A549 (cell line): ENCODE results near the gene AP3D1. TPM values are rescaled to one million over a fixed set of nuclear protein-coding genes. Genes with fewer than 3 reads are reported as not detected.

ENCODE experiments used
- ATAC-seq, 2 experiments: fragments of 200-7000 bp in 1 of 2; fragments of >200 bp in 1 of 2; cut with Nextera tagmentation in 1 of 2; cut with Tn5 transposase in 1 of 2; 3 replicates each; pipeline versions ENCODE4 v1.8.0 to v1.9.1; 2018 to 2020; ENCODE audit warnings: mild to moderate bottlenecking in 1 of 2, moderate library complexity in 1 of 2
- CTCF ChIA-PET: fragments of 300-600 bp; sonication (Branson Sonifier 250); formaldehyde crosslinking; extraction: SDS; loops from one replicate; lab custom pipeline; 2021; ENCODE audit warnings: antibody characterized with exemption, inconsistent platforms; lab: Yijun Ruan, JAX
- POLR2A ChIA-PET: fragments of 350-600 bp; formaldehyde crosslinking; extraction: SDS; loops from one replicate; lab custom pipeline; 2021; ENCODE audit warnings: antibody characterized with exemption, inconsistent platforms; lab: Yijun Ruan, JAX
- DNase-seq, 2 experiments: peaks; one replicate each; pipeline versions ENCODE4 v3.0.0 to v3.0.0-alpha.2; 2011 to 2016; ENCODE audit warnings: low read depth in 1 of 2, low spot score in 1 of 2
- FAIRE-seq: peaks from 2 replicates; lab custom pipeline; 2011; peaks lifted over from hg19 to GRCh38; lab: Jason Lieb, UNC
- H3K27ac ChIP-seq, 2 experiments: fragments of >200 bp; sonication (Bioruptor Twin); formaldehyde crosslinking; 3 replicates each; pipeline ENCODE4 v1.5.1; 2016 to 2017
- H3K4me1 ChIP-seq: fragments of >200 bp; sonication (Bioruptor Twin); formaldehyde crosslinking; 3 replicates; pipeline ENCODE4 v1.6.1; 2016
- H3K4me2 ChIP-seq: fragments of >200 bp; sonication (Bioruptor Twin); formaldehyde crosslinking; 3 replicates; pipeline ENCODE4 v1.6.1; 2016
- H3K4me3 ChIP-seq: fragments of >200 bp; sonication (Bioruptor Twin); formaldehyde crosslinking; 3 replicates; pipeline ENCODE4 v1.5.1; 2016
- H3K9me3 ChIP-seq: fragments of >200 bp; sonication (Bioruptor Twin); formaldehyde crosslinking; 3 replicates; pipeline ENCODE4 v1.6.1; 2016
- ATOH8 ChIP-seq: fragments of 250-450 bp; sonication (Bioruptor Pico); IDR thresholded peaks from 2 replicates; pipeline ENCODE4 v1.5.0; 2020; ENCODE audit warnings: low read depth, mild to moderate bottlenecking, moderate library complexity
- CBX2 ChIP-seq: fragments of 200-600 bp; sonication (generic); IDR thresholded peaks from 2 replicates; pipeline ENCODE4 v1.6.1; 2016; ENCODE audit warnings: low read depth, mild to moderate bottlenecking, borderline replicate concordance
- EHF ChIP-seq: fragments of 250-450 bp; sonication (Bioruptor Pico); IDR thresholded peaks from 2 replicates; pipeline ENCODE4 v1.5.0; 2020; ENCODE audit warnings: mild to moderate bottlenecking
- EHMT2 ChIP-seq: fragments of 200-600 bp; sonication (generic); IDR thresholded peaks from 2 replicates; pipeline ENCODE4 v1.6.1; 2016; ENCODE audit warnings: antibody characterized with exemption, low read depth, mild to moderate bottlenecking, moderate library complexity
- EP300 ChIP-seq, 2 experiments: fragments of >200 bp; sonication (Bioruptor Twin); formaldehyde crosslinking; IDR thresholded peaks; 2 replicates in 1 of 2; 3 replicates in 1 of 2; pipeline ENCODE4 v1.6.1; 2016 to 2017
- FOXS1 ChIP-seq: fragments of 250-450 bp; sonication (Bioruptor Pico); IDR thresholded peaks from 2 replicates; pipeline ENCODE4 v1.5.0; 2020; ENCODE audit warnings: mild to moderate bottlenecking, moderate library complexity
- GATA3 ChIP-seq: IDR thresholded peaks from 2 replicates; pipeline ENCODE4 v1.6.1; 2012; ENCODE audit warnings: borderline replicate concordance
- HDAC2 ChIP-seq: fragments of 200-600 bp; sonication (generic); IDR thresholded peaks from 2 replicates; pipeline ENCODE4 v1.6.1; 2016
- HOXA7 ChIP-seq: fragments of 250-450 bp; sonication (Bioruptor Pico); IDR thresholded peaks from 2 replicates; pipeline ENCODE4 v1.5.0; 2020; ENCODE audit warnings: mild to moderate bottlenecking, moderate library complexity
- JUN ChIP-seq, 2 experiments: fragments of >200 bp; sonication (Bioruptor Twin); formaldehyde crosslinking; IDR thresholded peaks; 2 replicates in 1 of 2; 3 replicates in 1 of 2; pipeline ENCODE4 v1.6.1; 2016 to 2017
- JUNB ChIP-seq: fragments of >200 bp; sonication (Bioruptor Twin); formaldehyde crosslinking; IDR thresholded peaks from 2 replicates; pipeline ENCODE4 v1.6.1; 2016
- KDM5A ChIP-seq: fragments of 200-600 bp; sonication (generic); IDR thresholded peaks from 2 replicates; pipeline ENCODE4 v1.6.1; 2016; ENCODE audit warnings: antibody characterized with exemption, mild to moderate bottlenecking
- MAFK ChIP-seq: fragments of 450-650 bp; IDR thresholded peaks from 2 replicates; pipeline ENCODE4 v1.6.1; 2014; ENCODE audit not compliant: partially characterized antibody
- NR3C1 ChIP-seq: fragments of >200 bp; sonication (Bioruptor Twin); formaldehyde crosslinking; IDR thresholded peaks from 3 replicates; pipeline ENCODE4 v1.6.1; 2017
- POLR2A ChIP-seq: IDR thresholded peaks from 2 replicates; pipeline ENCODE4 v1.6.1; 2012; ENCODE audit warnings: mild to moderate bottlenecking, low read length
- RAD21 ChIP-seq, 2 experiments: fragments of >200 bp in 1 of 2; sonication (Bioruptor Twin) in 1 of 2; formaldehyde crosslinking in 1 of 2; IDR thresholded peaks in 1 of 2; conservative IDR thresholded peaks in 1 of 2; 2 replicates in 1 of 2; 3 replicates in 1 of 2; pipeline ENCODE4 v1.6.1; 2012 to 2018; ENCODE audit warnings: inconsistent platforms in 1 of 2
- RARB ChIP-seq: fragments of 250-450 bp; sonication (Bioruptor Pico); IDR thresholded peaks from 2 replicates; pipeline ENCODE4 v1.8.0; 2021; ENCODE audit warnings: mild to moderate bottlenecking, moderate library complexity
- SMC3 ChIP-seq: fragments of >200 bp; sonication (Bioruptor Twin); formaldehyde crosslinking; IDR thresholded peaks from 3 replicates; pipeline ENCODE4 v1.6.1; 2018; ENCODE audit warnings: inconsistent platforms
- SREBF2 ChIP-seq: fragments of 450-650 bp; IDR thresholded peaks from 2 replicates; pipeline ENCODE4 v1.6.1; 2014; ENCODE audit warnings: mild to moderate bottlenecking, moderate library complexity
- ZFP36 ChIP-seq: fragments of 450-650 bp; IDR thresholded peaks from 2 replicates; pipeline ENCODE4 v1.6.1; 2014; ENCODE audit warnings: borderline replicate concordance; ENCODE audit not compliant: partially characterized antibody
- WGBS: methylation state at CpG from one replicate; pipeline ENCODE4 v1.1.6; 2017; ENCODE audit errors: missing lambda C conversion rate; 5-methylcytosine and 5-hydroxymethylcytosine counted together
- polyA plus RNA-seq, 4 experiments: library from polyadenylated mRNA; depleted of rRNA in 3 of 4; stranded (reverse); fragments of >200 nt; fragmentation: RNase III in 1 of 4; extraction: RNeasy Plus Mini Kit Qiagen cat#74134 plus additional on column Dnase treatment in 1 of 4; gene quantifications; 2 replicates in 3 of 4; 3 replicates in 1 of 4; pipeline ENCODE4 v1.2.3, GENCODE V29; 2011 to 2017
- TF ChIP-seq, protein P1 (sequence below): fragments of 450-650 bp; IDR thresholded peaks from 2 replicates; pipeline ENCODE4 v1.6.1; 2014; ENCODE audit warnings: antibody characterized with exemption
- TF ChIP-seq, protein P2 (sequence below): IDR thresholded peaks from 2 replicates; pipeline ENCODE4 v1.6.1; 2012

The AP3D1 gene
- polyA plus RNA-seq, 2 of the 4 experiments (the other 2 are of a cell fraction), result 44.4 to 66.9 TPM

- FAIRE-seq, result no peak
- DNase-seq, result no peak
- Histone ChIP-seq H3K4me3 (no peak overlapping the region), H3K4me2 (peak overlapping the region; percentile 90; the same call in 1 of the 3 replicates), H3K9me3 (no peaks in the 10 kb centered on the region), H3K4me1 (peaks cover 36% of the 10 kb centered on the region), H3K27ac (peak overlapping the region; percentile 94 to 100)
- TF ChIP-seq HDAC2 (no peak), FOXS1 (CRISPR knock-in tag) (no peak), GATA3 (no peak), SMC3 (no peak), KDM5A (no peak), ATOH8 (CRISPR knock-in tag) (no peak), EHF (CRISPR knock-in tag) (no peak), EHMT2 (no peak)
- TF ChIP-seq, protein P1, sequence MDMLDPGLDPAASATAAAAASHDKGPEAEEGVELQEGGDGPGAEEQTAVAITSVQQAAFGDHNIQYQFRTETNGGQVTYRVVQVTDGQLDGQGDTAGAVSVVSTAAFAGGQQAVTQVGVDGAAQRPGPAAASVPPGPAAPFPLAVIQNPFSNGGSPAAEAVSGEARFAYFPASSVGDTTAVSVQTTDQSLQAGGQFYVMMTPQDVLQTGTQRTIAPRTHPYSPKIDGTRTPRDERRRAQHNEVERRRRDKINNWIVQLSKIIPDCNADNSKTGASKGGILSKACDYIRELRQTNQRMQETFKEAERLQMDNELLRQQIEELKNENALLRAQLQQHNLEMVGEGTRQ, result no peak
- ChIA-PET CTCF (interaction anchor here (0.8 to 1.7 kb wide), 3 partner anchors 25 to 43 kb away, joined by 3 to 8 read pairs (median 3); no protein-coding TSS in a partner anchor), POLR2A (interaction anchor here (1.3 kb wide), 1 partner anchor 11 kb away, joined by 5 read pairs; no protein-coding TSS in a partner anchor)
- WGBS, result 91% methylated on average over 9 of the region's 9 CpGs
- ATAC-seq, result no peak
Measured at GRCh38 chr19:2062770-2063169, 88.6 kb downstream of the AP3D1 start.

DNA sequence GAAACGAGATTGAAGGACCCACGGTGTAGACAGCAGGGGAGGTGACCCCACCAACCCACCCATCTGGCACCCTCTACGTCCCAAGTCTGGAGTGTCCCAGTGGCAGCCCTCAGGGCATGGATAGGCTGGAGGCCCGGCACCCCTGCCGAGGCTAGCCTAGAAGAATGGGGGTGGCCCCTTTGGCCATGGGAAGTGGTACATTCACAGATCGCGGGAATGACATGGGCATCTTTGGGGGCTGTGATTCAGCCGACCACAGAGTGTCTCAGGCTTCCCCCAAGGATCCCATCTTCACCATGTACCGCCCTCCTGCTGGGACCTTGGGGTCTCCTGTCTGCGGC lies 89.0 kb downstream of the AP3D1 start:
- ChIA-PET POLR2A (interaction anchor here (0.5 to 1.3 kb wide), 2 partner anchors 10 to 252 kb away, joined by 3 to 5 read pairs; no protein-coding TSS in a partner anchor), CTCF (interaction anchor here (1.7 to 2.5 kb wide), 2 partner anchors 7 to 43 kb away, joined by 8 to 9 read pairs; no protein-coding TSS in a partner anchor)
- no peak for FAIRE-seq
- DNase-seq, result no peak
- no peaks in the 10 kb centered on the region for H3K9me3 ChIP-seq
- H3K4me2 ChIP-seq, result peak overlapping the region; percentile 90
- WGBS, result 94% methylated on average over 4 of the region's 10 CpGs
- peak overlapping the region; percentile 51 for H3K4me3 ChIP-seq
- ATAC-seq, result no peak
- H3K4me1 ChIP-seq, result peaks cover 41% of the 10 kb centered on the region
- no peak for TF ChIP-seq RARB (CRISPR knock-in tag)
- no peak for TF ChIP-seq ZFP36
- no peak for TF ChIP-seq JUNB
- no peak for TF ChIP-seq MAFK
- no peak for TF ChIP-seq RAD21 (conservative IDR thresholded peaks at IDR 0.05 in 1 of 2, IDR thresholded peaks at IDR 0.05 in 1 of 2)
- TF ChIP-seq EP300 (IDR thresholded peaks at IDR 0.05), result no peak
- TF ChIP-seq CBX2, result no peak
- no peak for TF ChIP-seq POLR2A
- TF ChIP-seq HOXA7, result no peak
- no peak for TF ChIP-seq FOXS1 (CRISPR knock-in tag)
- TF ChIP-seq NR3C1, result no peak
- no peak for TF ChIP-seq SREBF2
- TF ChIP-seq, protein P2, sequence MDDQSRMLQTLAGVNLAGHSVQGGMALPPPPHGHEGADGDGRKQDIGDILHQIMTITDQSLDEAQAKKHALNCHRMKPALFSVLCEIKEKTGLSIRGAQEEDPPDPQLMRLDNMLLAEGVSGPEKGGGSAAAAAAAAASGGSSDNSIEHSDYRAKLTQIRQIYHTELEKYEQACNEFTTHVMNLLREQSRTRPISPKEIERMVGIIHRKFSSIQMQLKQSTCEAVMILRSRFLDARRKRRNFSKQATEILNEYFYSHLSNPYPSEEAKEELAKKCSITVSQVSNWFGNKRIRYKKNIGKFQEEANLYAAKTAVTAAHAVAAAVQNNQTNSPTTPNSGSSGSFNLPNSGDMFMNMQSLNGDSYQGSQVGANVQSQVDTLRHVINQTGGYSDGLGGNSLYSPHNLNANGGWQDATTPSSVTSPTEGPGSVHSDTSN, result no peak
- TF ChIP-seq JUN (IDR thresholded peaks at IDR 0.05), result no peak
- TF ChIP-seq, all 56 proteins: peak for 0
- peak overlapping the region; percentile 94 to 100 for H3K27ac ChIP-seq
